Stimulated activated CD4-positive, alpha-beta T cell treated with anti-CD3 and anti-CD28 coated beads, Interleukin-15, amount 100 ng/mL, for 24 hours (primary cell): ENCODE results near the gene IGSF9B.

Source experiments
- DNase-seq: peaks from one replicate; pipeline ENCODE4 v3.0.0-alpha.2; 2020

Gene IGSF9B

GRCh38 chr11:133952199-133953190, 4.3 kb downstream of the IGSF9B start:
- no peak for DNase-seq

- DNase-seq = no peak
These were observed 5.2 kb downstream of the IGSF9B start for GRCh38 chr11:133951327-133952198.

- no peak for DNase-seq
These were observed 5.9 kb downstream of the IGSF9B start for GRCh38 chr11:133950874-133951326.

GRCh38 chr11:133950421-133950820, 6.3 kb downstream of the IGSF9B start:
- no peak for DNase-seq

GRCh38 chr11:133949129-133949528, 7.6 kb downstream of the IGSF9B start:
- DNase-seq = no peak

- no peak for DNase-seq
These were observed 8.1 kb downstream of the IGSF9B start for GRCh38 chr11:133948711-133949110.

- peak; percentile 68 for DNase-seq
These were observed 9.4 kb downstream of the IGSF9B start for GRCh38 chr11:133947321-133947756.

GRCh38 chr11:133946541-133947318, 10.0 kb downstream of the IGSF9B start:
- peak; percentile 44 for DNase-seq

- DNase-seq = no peak
These were observed 10.7 kb downstream of the IGSF9B start for GRCh38 chr11:133946051-133946450.

- peak; percentile 88 for DNase-seq
These were observed 11.4 kb downstream of the IGSF9B start for GRCh38 chr11:133945087-133945974.

- no peak for DNase-seq
These were observed 12.6 kb downstream of the IGSF9B start for GRCh38 chr11:133943950-133944698.

GRCh38 chr11:133942577-133942976, 14.2 kb downstream of the IGSF9B start:
- no peak for DNase-seq

- no peak for DNase-seq
These were observed 15.2 kb downstream of the IGSF9B start for GRCh38 chr11:133941546-133941945.

- no peak for DNase-seq
These were observed 16.7 kb downstream of the IGSF9B start for GRCh38 chr11:133940034-133940433.

- DNase-seq = no peak
These were observed 17.2 kb downstream of the IGSF9B start for GRCh38 chr11:133939558-133939957.

- no peak for DNase-seq
These were observed 18.6 kb downstream of the IGSF9B start for GRCh38 chr11:133938166-133938565.

GRCh38 chr11:133937468-133937867, 19.3 kb downstream of the IGSF9B start:
- no peak for DNase-seq

GRCh38 chr11:133937015-133937414, 19.8 kb downstream of the IGSF9B start:
- no peak for DNase-seq

- no peak for DNase-seq
These were observed 20.2 kb downstream of the IGSF9B start for GRCh38 chr11:133936592-133936991.

GRCh38 chr11:133936136-133936535, 20.6 kb downstream of the IGSF9B start:
- no peak for DNase-seq

GRCh38 chr11:133935551-133935910, 21.2 kb downstream of the IGSF9B start:
- no peak for DNase-seq
